ENCODE data around the gene DDX39A.
"Not testable (repeated sequence)": the region's sequence is repeated elsewhere in the genome, so short reads cannot be mapped to it uniquely, and the experiment has no call there.

DDX39A gene

GRCh38 chr19:14419106-14419813 is at the start of gene DDX39A:
Gene DDX39A, minus strand, starts transcription at chr19:14419341. Its CDS starts 6,121 bp downstream, at chr19:14413220.
- H3K36me3 ChIP-seq (ENCODE audit: control insufficient read depth, insufficient read depth, low read length), result no peaks in the 10 kb centered on the region
- H3K9me3 ChIP-seq (ENCODE audit: control insufficient read depth, low read length), result no peaks in the 10 kb centered on the region
- H3K27me3 ChIP-seq (ENCODE audit: control insufficient read depth, insufficient read depth, low read length), result no peaks in the 10 kb centered on the region
- peak within 1 kb of the TSS; percentile 90 for H3K4me2 ChIP-seq (ENCODE audit: low read length)
- peak within 1 kb of the TSS; percentile 93 for H2AFZ ChIP-seq
- TF ChIP-seq CTCF (IDR thresholded peaks at IDR 0.05), result no peak
- peaks cover 26% of the 10 kb centered on the region for H3K79me2 ChIP-seq
- H3K4me3 ChIP-seq (ENCODE audit: low read depth, low read length), result peak within 1 kb of the TSS; percentile 81
- H3K9ac ChIP-seq, result peak within 1 kb of the TSS; percentile 49
- H3K27ac ChIP-seq, result peak within 1 kb of the TSS; percentile 67
- H3K4me1 ChIP-seq, result no peaks in the 10 kb centered on the region

- peaks cover 4% of the 10 kb centered on the region for H3K4me1 ChIP-seq
- no peak for TF ChIP-seq CTCF (IDR thresholded peaks at IDR 0.05)
- no peak overlapping the region for H2AFZ ChIP-seq
- H3K27me3 ChIP-seq (ENCODE audit: control insufficient read depth, insufficient read depth, low read length), result no peaks in the 10 kb centered on the region
- no peaks in the 10 kb centered on the region for H3K36me3 ChIP-seq (ENCODE audit: control insufficient read depth, insufficient read depth, low read length)
- H3K27ac ChIP-seq, result no peak overlapping the region
- no peak overlapping the region for H3K4me3 ChIP-seq (ENCODE audit: low read depth, low read length)
- H3K79me2 ChIP-seq, result no peaks in the 10 kb centered on the region
- H3K4me2 ChIP-seq (ENCODE audit: low read length), result no peak overlapping the region
- H3K9ac ChIP-seq, result no peak overlapping the region
- H3K9me3 ChIP-seq (ENCODE audit: control insufficient read depth, low read length), result no peaks in the 10 kb centered on the region
Observed at GRCh38 chr19:14467816-14468215, 48.7 kb upstream of the DDX39A start.

GRCh38 chr19:14467391-14467790 is 48.2 kb upstream of the DDX39A start:
- no peak overlapping the region for H3K27ac ChIP-seq
- no peaks in the 10 kb centered on the region for H3K27me3 ChIP-seq (ENCODE audit: control insufficient read depth, insufficient read depth, low read length)
- no peaks in the 10 kb centered on the region for H3K9me3 ChIP-seq (ENCODE audit: control insufficient read depth, low read length)
- H3K4me2 ChIP-seq (ENCODE audit: low read length), result no peak overlapping the region
- no peak overlapping the region for H3K9ac ChIP-seq
- H3K36me3 ChIP-seq (ENCODE audit: control insufficient read depth, insufficient read depth, low read length), result no peaks in the 10 kb centered on the region
- peaks cover 3% of the 10 kb centered on the region for H3K4me1 ChIP-seq
- H2AFZ ChIP-seq, result no peak overlapping the region
- H3K4me3 ChIP-seq (ENCODE audit: low read depth, low read length), result no peak overlapping the region
- H3K79me2 ChIP-seq, result no peaks in the 10 kb centered on the region
- no peak for TF ChIP-seq CTCF (IDR thresholded peaks at IDR 0.05)

GRCh38 chr19:14463747-14464146 is 44.6 kb upstream of the DDX39A start:
- no peak overlapping the region for H3K27ac ChIP-seq
- H3K36me3 ChIP-seq (ENCODE audit: control insufficient read depth, insufficient read depth, low read length), result no peaks in the 10 kb centered on the region

GRCh38 chr19:14462401-14462800 is 43.3 kb upstream of the DDX39A start:
- not testable (repeated sequence) for H3K9me3 ChIP-seq (ENCODE audit: control insufficient read depth, low read length); H3K9ac ChIP-seq; H3K27me3 ChIP-seq (ENCODE audit: control insufficient read depth, insufficient read depth, low read length); H3K4me2 ChIP-seq (ENCODE audit: low read length); H3K4me3 ChIP-seq (ENCODE audit: low read depth, low read length); H3K4me1 ChIP-seq; H2AFZ ChIP-seq; H3K36me3 ChIP-seq (ENCODE audit: control insufficient read depth, insufficient read depth, low read length); H3K79me2 ChIP-seq; H3K27ac ChIP-seq

More at GRCh38 chr19:14463747-14464146, 44.6 kb upstream of the DDX39A start:
- no peaks in the 10 kb centered on the region for H3K4me1 ChIP-seq
- H3K79me2 ChIP-seq, result no peaks in the 10 kb centered on the region
- H3K9ac ChIP-seq, result no peak overlapping the region
- no peak for TF ChIP-seq CTCF (IDR thresholded peaks at IDR 0.05)
- no peak overlapping the region for H3K4me3 ChIP-seq (ENCODE audit: low read depth, low read length)
- no peak overlapping the region for H2AFZ ChIP-seq
- H3K9me3 ChIP-seq (ENCODE audit: control insufficient read depth, low read length), result no peaks in the 10 kb centered on the region
- no peaks in the 10 kb centered on the region for H3K27me3 ChIP-seq (ENCODE audit: control insufficient read depth, insufficient read depth, low read length)
- no peak overlapping the region for H3K4me2 ChIP-seq (ENCODE audit: low read length)

Data from parathyroid adenoma (tissue), 2 donors.